HEK293 (cell line): ENCODE results near the gene STAP1.
"Not testable (repeated sequence)": the region's sequence is repeated elsewhere in the genome, so short reads cannot be mapped to it uniquely, and the experiment has no call there.

Experiments used
- CTCF ChIA-PET: fragments of 350-600 bp; formaldehyde crosslinking; extraction: SDS; loops from one replicate; lab custom pipeline; 2021; ENCODE audit warnings: antibody characterized with exemption; lab: Yijun Ruan, JAX
- POLR2A ChIA-PET: fragments of 300-600 bp; formaldehyde crosslinking; extraction: SDS; loops from one replicate; lab custom pipeline; 2020; ENCODE audit warnings: antibody characterized with exemption, inconsistent platforms; lab: Yijun Ruan, JAX
- H3K27ac ChIP-seq: fragments of 200-500 bp; sonication (Bioruptor generic); 2 replicates; pipeline ENCODE4 v1.5.1; 2014; ENCODE audit warnings: low read depth, low read length, control low read depth, inconsistent platforms; ENCODE audit errors: extremely low read depth
- H3K36me3 ChIP-seq, 2 experiments: fragments of 200-500 bp in 1 of 2; sonication (Bioruptor generic) in 1 of 2; 1 replicate in 1 of 2; 2 replicates in 1 of 2; pipeline ENCODE4 v1.5.1; 2014 to 2017; ENCODE audit warnings: inconsistent platforms in 2 of 2, low read length in 2 of 2; ENCODE audit not compliant: control insufficient read depth in 2 of 2, insufficient read depth in 1 of 2
- H3K4me1 ChIP-seq: fragments of 200-500 bp; sonication (Bioruptor generic); 2 replicates; pipeline ENCODE4 v1.5.1; 2014; ENCODE audit warnings: mild to moderate bottlenecking, low read length, inconsistent platforms; ENCODE audit not compliant: control insufficient read depth, insufficient read depth
- H3K4me3 ChIP-seq: 2 replicates; pipeline ENCODE4 v1.5.1; 2011; ENCODE audit warnings: low read depth, mild to moderate bottlenecking, control low read depth, low read length, moderate library complexity
- H3K9me3 ChIP-seq: fragments of 200-500 bp; sonication (Bioruptor generic); 2 replicates; pipeline ENCODE4 v1.5.1; 2014; ENCODE audit warnings: low read depth, low read length, inconsistent platforms; ENCODE audit not compliant: control insufficient read depth, insufficient read depth
- OVOL3 ChIP-seq: fragments of 450-650 bp; formaldehyde crosslinking; IDR thresholded peaks from 2 replicates; pipeline ENCODE4 v1.5.1; 2016; ENCODE audit warnings: missing biosample characterization, missing genetic modification characterization
- SETDB1 ChIP-seq: IDR thresholded peaks from one replicate; pipeline ENCODE4 v1.6.1; 2017; ENCODE audit warnings: mild to moderate bottlenecking, low read length, moderate library complexity, mixed read lengths; ENCODE audit not compliant: insufficient read length
- YY1 ChIP-seq: fragments of 450-650 bp; formaldehyde crosslinking; IDR thresholded peaks from 2 replicates; pipeline ENCODE4 v1.5.1; 2018; ENCODE audit warnings: missing biosample characterization, missing genetic modification characterization
- ZNF114 ChIP-seq: fragments of 450-650 bp; formaldehyde crosslinking; IDR thresholded peaks from 2 replicates; pipeline ENCODE4 v1.5.0; 2017; ENCODE audit warnings: missing biosample characterization, missing genetic modification characterization
- ZNF416 ChIP-seq: fragments of 450-650 bp; formaldehyde crosslinking; IDR thresholded peaks from 2 replicates; pipeline ENCODE4 v1.5.1; 2016; ENCODE audit warnings: missing biosample characterization, missing genetic modification characterization
- ZNF747 ChIP-seq: fragments of 450-650 bp; formaldehyde crosslinking; IDR thresholded peaks from 2 replicates; pipeline ENCODE4 v1.5.1; 2016; ENCODE audit warnings: missing biosample characterization, missing genetic modification characterization
- ZNF777 ChIP-seq: fragments of 450-650 bp; formaldehyde crosslinking; IDR thresholded peaks from 2 replicates; pipeline ENCODE4 v1.5.1; 2017; ENCODE audit warnings: missing biosample characterization, missing genetic modification characterization, borderline replicate concordance
- ZNF837 ChIP-seq: fragments of 450-650 bp; formaldehyde crosslinking; IDR thresholded peaks from 2 replicates; pipeline ENCODE4 v1.5.1; 2016; ENCODE audit warnings: missing biosample characterization, missing genetic modification characterization
- TF ChIP-seq, protein P1 (sequence below): fragments of 450-650 bp; formaldehyde crosslinking; IDR thresholded peaks from 2 replicates; pipeline ENCODE4 v1.5.1; 2016; ENCODE audit warnings: missing biosample characterization, missing genetic modification characterization
- TF ChIP-seq, protein P2 (sequence below): fragments of 450-650 bp; formaldehyde crosslinking; IDR thresholded peaks from 2 replicates; pipeline ENCODE4 v1.5.1; 2016; ENCODE audit warnings: missing biosample characterization, missing genetic modification characterization
- TF ChIP-seq, protein P3 (sequence below): fragments of 450-650 bp; formaldehyde crosslinking; IDR thresholded peaks from 2 replicates; pipeline ENCODE4 v1.5.1; 2016; ENCODE audit warnings: missing biosample characterization, missing genetic modification characterization, borderline replicate concordance

The STAP1 gene

GRCh38 chr4:67550451-67550850 is 8.1 kb upstream of the STAP1 start (continued):
- TF ChIP-seq, protein P1, sequence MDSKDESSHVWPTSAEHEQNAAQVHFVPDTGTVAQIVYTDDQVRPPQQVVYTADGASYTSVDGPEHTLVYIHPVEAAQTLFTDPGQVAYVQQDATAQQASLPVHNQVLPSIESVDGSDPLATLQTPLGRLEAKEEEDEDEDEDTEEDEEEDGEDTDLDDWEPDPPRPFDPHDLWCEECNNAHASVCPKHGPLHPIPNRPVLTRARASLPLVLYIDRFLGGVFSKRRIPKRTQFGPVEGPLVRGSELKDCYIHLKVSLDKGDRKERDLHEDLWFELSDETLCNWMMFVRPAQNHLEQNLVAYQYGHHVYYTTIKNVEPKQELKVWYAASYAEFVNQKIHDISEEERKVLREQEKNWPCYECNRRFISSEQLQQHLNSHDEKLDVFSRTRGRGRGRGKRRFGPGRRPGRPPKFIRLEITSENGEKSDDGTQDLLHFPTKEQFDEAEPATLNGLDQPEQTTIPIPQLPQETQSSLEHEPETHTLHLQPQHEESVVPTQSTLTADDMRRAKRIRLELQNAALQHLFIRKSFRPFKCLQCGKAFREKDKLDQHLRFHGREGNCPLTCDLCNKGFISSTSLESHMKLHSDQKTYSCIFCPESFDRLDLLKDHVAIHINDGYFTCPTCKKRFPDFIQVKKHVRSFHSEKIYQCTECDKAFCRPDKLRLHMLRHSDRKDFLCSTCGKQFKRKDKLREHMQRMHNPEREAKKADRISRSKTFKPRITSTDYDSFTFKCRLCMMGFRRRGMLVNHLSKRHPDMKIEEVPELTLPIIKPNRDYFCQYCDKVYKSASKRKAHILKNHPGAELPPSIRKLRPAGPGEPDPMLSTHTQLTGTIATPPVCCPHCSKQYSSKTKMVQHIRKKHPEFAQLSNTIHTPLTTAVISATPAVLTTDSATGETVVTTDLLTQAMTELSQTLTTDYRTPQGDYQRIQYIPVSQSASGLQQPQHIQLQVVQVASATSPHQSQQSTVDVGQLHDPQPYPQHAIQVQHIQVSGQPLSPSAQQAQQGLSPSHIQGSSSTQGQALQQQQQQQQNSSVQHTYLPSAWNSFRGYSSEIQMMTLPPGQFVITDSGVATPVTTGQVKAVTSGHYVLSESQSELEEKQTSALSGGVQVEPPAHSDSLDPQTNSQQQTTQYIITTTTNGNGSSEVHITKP (tag by site-specific recombination), result no peak
- TF ChIP-seq ZNF837 (tag by site-specific recombination) (no peak), ZNF416 (tag by site-specific recombination) (no peak)

DNA sequence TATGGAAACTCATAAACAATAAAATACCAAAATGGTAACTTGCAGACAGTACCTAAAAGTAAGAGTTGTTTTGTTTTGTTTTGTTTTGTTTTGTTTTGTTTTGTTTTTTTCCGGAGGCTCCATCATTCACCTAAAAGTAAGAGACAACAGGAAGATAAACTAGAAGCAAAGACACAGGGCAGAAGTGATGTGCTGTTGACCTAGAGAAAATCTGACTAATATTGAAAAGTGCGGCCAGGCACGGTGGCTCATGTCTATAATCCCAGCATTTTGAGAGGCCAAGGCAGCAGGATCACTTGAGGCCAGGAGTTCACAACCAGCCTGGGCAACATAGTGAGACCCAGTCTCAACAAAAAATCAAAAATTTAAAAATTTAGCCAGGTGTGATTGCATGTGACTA is 7.7 kb upstream of the STAP1 start:
- POLR2A ChIA-PET, result no interaction called here
- no peaks in the 10 kb centered on the region for H3K36me3 ChIP-seq
- no peaks in the 10 kb centered on the region for H3K9me3 ChIP-seq
- CTCF ChIA-PET, result no interaction called here
- no peaks in the 10 kb centered on the region for H3K4me1 ChIP-seq
- no peak overlapping the region for H3K27ac ChIP-seq
- H3K4me3 ChIP-seq, result no peak overlapping the region
- TF ChIP-seq ZNF747 (no peak), YY1 (tag by site-specific recombination) (no peak), ZNF777 (tag by site-specific recombination) (no peak), ZNF114 (tag by site-specific recombination) (no peak), SETDB1 (no peak), OVOL3 (tag by site-specific recombination) (no peak), ZNF416 (tag by site-specific recombination) (no peak)
- TF ChIP-seq, protein P2, sequence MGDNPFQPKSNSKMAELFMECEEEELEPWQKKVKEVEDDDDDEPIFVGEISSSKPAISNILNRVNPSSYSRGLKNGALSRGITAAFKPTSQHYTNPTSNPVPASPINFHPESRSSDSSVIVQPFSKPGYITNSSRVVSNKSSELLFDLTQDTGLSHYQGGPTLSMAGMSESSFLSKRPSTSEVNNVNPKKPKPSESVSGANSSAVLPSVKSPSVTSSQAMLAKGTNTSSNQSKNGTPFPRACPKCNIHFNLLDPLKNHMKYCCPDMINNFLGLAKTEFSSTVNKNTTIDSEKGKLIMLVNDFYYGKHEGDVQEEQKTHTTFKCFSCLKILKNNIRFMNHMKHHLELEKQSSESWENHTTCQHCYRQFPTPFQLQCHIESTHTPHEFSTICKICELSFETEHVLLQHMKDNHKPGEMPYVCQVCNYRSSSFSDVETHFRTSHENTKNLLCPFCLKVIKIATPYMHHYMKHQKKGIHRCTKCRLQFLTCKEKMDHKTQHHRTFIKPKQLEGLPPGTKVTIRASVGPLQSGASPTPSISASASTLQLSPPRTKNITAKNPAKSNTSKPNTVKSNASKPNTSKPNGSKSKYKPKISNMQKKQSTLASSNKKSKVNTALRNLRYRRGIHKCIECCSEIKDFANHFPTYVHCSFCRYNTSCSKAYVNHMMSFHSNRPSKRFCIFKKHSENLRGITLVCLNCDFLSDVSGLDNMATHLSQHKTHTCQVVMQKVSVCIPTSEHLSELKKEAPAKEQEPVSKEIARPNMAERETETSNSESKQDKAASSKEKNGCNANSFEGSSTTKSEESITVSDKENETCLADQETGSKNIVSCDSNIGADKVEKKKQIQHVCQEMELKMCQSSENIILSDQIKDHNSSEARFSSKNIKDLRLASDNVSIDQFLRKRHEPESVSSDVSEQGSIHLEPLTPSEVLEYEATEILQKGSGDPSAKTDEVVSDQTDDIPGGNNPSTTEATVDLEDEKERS (tag by site-specific recombination), result no peak
- TF ChIP-seq, protein P3, sequence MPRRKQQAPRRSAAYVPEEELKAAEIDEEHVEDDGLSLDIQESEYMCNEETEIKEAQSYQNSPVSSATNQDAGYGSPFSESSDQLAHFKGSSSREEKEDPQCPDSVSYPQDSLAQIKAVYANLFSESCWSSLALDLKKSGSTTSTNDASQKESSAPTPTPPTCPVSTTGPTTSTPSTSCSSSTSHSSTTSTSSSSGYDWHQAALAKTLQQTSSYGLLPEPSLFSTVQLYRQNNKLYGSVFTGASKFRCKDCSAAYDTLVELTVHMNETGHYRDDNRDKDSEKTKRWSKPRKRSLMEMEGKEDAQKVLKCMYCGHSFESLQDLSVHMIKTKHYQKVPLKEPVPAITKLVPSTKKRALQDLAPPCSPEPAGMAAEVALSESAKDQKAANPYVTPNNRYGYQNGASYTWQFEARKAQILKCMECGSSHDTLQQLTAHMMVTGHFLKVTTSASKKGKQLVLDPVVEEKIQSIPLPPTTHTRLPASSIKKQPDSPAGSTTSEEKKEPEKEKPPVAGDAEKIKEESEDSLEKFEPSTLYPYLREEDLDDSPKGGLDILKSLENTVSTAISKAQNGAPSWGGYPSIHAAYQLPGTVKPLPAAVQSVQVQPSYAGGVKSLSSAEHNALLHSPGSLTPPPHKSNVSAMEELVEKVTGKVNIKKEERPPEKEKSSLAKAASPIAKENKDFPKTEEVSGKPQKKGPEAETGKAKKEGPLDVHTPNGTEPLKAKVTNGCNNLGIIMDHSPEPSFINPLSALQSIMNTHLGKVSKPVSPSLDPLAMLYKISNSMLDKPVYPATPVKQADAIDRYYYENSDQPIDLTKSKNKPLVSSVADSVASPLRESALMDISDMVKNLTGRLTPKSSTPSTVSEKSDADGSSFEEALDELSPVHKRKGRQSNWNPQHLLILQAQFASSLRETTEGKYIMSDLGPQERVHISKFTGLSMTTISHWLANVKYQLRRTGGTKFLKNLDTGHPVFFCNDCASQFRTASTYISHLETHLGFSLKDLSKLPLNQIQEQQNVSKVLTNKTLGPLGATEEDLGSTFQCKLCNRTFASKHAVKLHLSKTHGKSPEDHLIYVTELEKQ (tag by site-specific recombination), result no peak
- TF ChIP-seq, all 188 proteins: peak for 0

GRCh38 chr4:67552146-67552792 is 6.3 kb upstream of the STAP1 start:
- CTCF ChIA-PET, result interaction anchor here (0.5 to 1.1 kb wide), 3 partner anchors 9 to 639 kb away, joined by 3 read pairs; no protein-coding TSS in a partner anchor
- POLR2A ChIA-PET, H3K4me1 ChIP-seq, H3K4me3 ChIP-seq, H3K9me3 ChIP-seq, H3K36me3 ChIP-seq, H3K27ac ChIP-seq: not testable (repeated sequence)
